DLD1 (cell line): Measurements from ENCODE around the gene FAM98B.

Source experiments
- in situ Hi-C: cut with HindIII; loops from 2 replicates; pipeline ENCODE4 v1.10.0; 2017; ENCODE audit warnings: low sequenced_read_pairs

The FAM98B gene

DNA sequence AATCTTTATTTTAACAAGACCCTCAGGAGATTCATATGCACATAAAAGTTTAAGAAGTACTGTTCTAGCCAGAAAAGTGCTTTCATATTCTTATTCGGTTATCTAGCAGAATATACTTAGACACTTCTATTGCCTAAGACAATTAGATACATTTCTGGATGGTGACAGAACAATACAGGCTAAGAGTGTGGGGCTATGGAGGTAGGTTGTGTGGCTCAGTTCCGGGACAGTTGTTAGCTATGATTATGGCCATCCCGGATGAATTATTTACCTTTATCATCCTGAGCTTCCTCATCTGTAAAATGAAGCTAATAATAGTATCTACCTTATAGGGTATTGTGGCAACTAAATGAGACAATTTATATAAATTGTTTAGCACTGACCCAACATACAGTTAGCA, 6.6 kb downstream of the FAM98B start:
- in situ Hi-C loops, result no loop called here

DNA sequence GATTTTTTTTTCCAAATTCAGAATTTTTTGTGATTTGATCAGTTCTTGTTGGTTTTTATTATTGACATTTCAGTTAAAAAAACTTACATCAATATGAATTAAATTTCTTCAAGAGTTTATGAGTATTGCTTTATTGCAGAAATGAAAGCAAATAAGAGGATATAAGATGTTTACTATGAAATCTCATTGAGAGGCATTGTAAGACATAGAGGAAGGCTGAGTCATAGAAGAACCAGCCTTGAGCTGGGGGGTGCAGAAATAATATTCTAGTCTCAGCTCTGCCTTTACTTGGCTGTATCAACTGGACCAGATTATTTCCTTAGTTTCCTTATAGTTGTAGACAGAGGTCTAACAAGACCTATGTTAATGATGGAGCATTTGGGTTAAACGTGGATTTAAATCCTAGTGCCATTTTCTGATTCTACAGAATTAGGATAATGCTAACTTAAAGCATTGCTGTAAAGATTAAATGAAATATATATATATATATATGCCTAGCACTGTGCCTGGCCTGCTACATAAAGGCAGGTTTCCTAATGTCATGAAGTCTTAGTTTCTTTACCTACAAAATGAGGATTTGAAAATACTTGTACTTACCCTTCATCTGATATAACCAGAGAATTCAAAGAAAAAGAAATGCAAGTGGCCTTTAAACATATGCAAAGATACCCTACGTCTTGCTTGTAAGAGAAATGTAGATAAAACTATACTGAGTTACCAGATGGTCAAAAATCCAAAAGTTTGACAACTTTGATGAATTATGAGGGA, 7.3 kb downstream of the FAM98B start:
- in situ Hi-C loops, result no loop called here

DNA sequence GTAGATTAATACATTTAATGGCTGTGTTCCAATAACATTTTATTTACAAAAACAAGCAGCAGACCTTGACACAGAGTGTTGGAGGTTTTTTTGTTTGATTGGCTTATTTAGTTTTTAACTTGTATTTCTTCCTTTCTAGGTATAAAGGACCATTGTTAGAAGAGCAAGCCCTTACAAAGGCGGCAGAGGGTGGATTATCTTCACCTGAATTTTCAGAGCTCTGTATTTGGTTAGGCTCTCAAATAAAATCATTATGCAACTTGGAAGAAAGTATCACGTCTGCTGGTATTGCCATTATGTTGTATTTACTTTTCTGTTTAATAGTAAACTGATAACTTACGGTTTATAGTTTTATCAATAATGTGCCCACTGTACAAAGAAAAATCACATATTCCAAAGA, 10.0 kb downstream of the FAM98B start:
- in situ Hi-C loops, result no loop called here

DNA sequence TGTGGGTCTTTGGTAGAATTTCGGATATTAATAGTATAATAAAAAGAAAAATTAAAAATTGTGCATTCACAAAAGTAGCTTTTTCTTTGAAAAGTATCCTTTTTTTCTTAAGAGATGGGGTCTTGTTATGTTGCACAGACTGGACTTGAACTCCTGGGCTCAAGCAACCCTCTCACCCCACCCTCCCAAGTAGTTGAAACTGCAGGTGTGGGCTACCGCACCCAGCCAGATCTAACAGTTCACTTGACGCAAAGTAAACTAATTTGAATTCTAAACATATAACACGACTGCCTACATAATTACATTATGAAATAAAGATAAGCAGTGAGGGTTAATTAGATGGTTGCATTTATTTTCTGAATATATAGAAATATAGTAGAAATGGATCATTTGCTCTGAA, 10.7 kb downstream of the FAM98B start:
- in situ Hi-C loops, result no loop called here

DNA sequence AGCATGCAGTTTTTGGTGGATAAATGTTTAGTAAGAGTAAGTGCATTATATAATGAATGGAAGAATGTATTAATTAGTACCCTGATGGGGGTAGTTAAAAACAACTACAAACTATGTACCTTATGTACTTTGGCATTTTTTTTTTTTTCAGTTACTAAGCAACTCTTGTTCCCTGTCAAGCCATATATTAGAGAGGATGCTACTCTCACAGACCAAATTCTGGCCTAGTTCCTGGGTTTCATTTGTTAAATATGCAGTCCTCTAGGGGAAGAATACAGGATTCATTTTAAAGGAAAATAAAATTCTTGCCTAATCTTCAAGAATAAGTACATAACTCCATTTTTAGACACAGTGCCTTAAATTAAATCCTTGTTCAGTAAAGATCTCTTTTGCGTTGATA, 16.9 kb downstream of the FAM98B start:
- in situ Hi-C loops, result no loop called here

DNA sequence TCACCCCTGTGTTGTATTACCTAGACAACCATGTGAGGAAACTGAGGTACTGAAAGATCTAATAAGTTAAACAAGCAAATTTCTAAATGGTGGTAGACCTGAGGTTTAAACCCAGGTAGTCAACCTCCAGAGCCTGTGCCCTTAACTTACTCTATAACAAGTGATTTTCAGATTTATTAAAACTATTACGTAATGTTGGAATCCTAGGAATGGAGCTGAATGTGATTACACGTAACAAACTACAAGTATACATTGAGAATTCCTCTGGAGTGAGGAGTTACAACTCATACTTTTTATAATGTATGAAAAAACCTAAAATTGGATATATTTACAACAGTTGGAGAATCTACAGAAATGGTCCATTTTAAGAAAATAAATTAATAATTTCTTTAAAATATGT, 18.0 kb downstream of the FAM98B start:
- in situ Hi-C loops, result no loop called here

DNA sequence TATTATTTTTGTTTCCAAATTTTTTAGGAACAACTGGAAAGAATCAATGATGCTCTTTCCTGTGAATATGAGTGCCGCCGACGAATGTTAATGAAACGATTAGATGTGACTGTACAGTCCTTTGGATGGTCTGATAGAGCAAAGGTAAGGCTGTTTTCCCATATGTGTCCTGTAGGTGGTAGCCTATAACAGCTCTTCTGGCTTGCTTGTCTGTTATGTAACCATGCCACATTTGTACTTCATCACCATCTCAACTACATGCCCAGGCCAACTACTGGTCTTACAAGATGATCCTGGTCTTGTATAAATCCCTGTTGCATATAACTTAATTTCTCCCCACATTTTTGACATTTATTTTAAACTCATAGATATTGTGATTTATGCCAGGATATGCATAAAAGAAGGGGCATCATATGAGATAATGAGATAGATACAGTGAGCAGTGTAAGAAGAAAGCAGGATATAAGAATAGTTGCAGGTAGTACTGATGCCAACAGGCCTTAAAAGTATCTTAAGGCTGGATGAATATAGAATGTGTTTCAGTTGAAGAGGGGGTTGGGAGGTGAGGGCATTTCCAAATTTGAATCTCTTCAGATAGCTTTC, 20.3 kb downstream of the FAM98B start:
- in situ Hi-C loops, result no loop called here

DNA sequence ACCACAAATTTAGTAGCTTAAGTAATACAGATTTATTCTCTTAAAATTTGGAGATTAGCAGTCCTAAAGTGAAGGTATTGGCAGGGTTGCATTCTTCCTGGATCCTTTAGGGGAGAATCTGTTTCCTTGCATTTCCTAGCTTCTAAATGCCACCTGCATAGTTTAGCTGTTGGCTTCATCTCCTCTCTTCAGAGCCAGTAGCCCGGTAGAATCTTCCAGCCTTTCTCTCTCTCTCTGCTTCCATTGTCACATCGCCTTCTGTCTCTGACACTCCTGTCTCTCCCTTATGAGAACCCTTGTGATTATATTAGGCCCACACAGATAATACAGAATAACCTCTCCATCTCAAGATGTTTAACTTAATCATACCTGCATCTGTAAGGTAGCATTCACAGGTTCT, 21.4 kb downstream of the FAM98B start:
- in situ Hi-C loops, result no loop called here

DNA sequence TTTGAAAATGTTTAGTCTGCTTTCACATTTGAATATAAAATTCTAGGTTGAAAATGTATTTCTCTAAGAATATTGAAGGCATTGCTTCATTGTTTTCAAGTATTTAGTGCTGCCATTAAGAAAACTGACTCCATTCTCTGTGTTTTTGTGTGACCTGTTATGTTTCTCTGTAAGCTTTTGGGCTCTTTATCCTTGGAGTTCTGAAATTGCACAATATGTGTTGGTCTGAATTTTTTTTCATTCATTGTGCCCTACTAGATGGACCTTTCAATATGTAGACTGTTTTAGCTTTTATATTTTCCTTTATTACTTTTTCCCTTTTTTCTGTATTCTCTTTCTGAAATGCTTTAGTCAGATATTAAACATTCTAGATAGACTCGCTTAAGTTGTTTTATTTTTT, 22.2 kb downstream of the FAM98B start:
- in situ Hi-C loops, result no loop called here

DNA sequence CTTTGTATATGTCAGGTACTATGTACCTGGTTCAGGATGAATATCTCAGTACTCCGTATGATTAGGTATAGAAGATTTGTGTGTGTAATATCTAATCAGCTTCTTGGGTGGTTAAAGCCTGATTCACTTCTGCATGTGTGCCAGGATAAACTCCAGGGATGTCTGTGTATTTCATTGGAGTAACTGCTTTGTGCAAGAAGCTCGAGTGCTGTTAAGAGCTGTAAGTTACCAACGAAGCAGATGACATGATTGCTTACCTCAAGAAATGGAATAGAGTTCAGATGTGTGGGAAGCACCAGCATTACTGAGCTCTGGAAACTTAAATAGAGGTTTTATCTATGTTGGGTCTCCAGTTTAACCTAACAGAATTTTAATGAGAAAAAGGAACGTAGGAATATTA, 23.7 kb downstream of the FAM98B start:
- in situ Hi-C loops, result no loop called here

DNA sequence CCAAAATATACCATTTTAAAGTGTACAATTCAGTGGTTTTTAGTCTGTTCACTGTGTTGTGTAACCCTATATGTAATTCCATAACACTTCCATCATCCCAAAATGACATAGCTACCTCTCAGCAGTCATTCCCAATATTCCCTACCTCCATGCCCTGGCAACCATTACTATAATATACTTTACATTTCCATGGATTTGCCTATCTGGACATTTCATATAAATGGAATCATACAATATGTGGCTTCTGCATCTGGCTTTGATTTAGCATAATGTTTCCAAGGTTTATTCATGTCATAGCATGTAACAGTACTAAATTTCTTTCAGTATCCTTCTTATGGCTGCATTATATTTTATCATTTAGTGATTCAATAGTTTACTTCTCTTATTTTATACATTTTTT, 25.3 kb downstream of the FAM98B start:
- in situ Hi-C loops, result no loop called here

DNA sequence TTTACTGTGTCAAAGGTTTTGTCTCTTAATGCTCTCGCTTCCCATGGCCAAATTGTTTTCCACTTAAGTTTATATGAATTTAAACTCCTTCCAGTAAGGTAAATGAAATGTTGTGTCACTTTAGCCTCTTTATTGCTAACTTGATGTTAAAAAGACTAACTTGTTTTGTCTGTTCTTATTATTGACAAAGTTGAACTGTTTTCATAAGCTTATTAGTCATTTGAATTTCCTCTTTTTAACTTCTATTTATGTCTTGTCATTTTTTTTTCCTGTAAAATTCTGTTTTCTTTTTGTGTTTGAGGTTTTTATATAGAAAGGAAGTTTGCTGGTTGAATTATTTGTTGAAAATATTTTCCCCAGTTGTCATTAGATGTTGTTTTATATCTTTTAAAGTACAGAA, 25.8 kb downstream of the FAM98B start:
- in situ Hi-C loops, result no loop called here

DNA sequence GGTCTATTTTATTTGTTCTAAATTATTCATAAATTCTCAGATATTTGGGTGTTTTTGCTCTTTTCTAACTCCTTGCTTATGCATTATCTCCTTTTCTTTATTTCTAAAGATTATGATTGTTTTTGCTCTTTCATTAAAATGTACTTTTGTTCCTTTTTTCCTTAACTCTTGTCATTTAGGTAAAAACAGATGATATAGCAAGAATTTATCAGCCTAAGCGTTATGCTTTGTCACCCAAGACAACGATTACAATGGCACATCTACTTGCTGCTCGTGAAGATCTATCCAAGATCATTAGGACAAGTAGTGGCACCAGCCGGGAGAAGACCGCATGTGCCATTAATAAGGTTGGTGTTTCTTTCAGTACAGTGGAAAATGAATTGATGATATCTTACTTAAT, 27.2 kb downstream of the FAM98B start:
- in situ Hi-C loops, result no loop called here

DNA sequence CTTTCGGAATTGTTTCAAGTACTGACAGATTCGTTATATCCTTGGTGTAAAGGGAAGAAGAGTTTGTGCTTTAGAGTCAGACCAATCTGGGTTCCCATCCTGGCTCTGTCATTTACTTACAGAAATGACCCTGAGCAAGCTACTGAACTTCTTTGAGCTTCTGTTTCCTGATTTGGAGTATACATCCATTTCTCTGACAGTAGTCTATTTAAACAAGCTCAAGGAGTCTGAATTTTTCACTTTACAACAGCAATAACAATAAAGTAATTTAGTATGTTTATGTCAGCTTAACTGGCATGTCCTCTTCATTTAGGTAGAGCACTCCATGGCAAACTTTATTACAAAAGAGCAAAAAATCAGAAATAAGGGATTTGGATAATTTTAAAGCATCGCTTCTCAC, 27.8 kb downstream of the FAM98B start:
- in situ Hi-C loops, result no loop called here

DNA sequence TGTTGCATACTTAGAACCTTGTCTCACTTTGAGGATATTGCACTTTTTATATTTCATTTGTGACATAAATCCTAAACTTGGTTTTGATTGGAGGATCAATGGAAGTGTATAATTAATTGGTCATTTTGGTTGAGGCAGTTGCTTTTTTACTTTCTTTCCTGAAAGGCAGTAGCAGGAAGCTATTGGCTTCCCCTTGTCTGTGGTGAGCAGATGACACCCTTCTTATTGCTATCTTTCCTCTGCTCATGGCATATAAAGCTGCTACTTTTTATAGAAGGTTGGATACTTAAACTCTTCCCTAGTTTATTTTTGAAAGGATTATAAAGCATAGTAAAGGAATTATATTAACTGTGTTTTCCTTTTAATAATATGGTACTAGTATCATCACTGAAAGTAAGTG, 28.6 kb downstream of the FAM98B start:
- in situ Hi-C loops, result no loop called here

DNA sequence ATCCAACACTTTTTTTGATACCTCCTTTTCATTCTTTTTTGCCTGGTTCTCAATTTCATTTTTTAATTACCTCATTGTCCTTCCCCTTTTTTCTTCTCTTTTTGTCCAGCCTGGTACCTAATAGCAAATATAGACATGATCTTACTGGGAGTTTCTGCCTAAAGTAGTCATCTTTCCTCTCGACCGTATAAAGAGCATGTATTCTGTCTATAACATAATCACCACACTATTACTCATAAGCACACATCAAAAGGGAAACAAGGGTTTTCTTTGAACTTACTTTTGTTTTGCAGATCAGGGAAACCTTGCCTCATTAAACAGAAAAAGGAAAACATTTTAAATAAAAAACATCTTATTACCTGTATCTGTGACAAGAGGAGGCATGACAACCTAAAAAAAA, 33.0 kb downstream of the FAM98B start:
- in situ Hi-C loops, result no loop called here

DNA sequence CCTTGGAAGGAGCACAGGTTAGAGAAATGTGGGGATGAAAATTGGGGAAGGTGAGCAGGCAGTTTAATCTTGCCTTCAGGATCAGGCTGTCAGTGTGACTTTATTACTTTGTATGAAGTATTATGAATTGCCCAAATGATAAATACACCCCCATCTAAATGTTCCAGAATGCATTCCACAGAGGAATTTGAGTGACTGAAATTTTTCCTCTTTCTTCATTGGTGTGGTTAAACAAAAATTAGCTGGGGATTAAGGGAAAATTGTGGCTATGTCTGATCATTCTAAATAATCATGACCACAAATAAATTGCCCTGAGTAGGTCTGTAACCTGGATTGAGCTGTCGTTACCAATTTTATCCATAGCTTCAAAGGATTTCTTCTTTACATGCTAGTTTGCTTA, 33.5 kb downstream of the FAM98B start:
- in situ Hi-C loops, result no loop called here

DNA sequence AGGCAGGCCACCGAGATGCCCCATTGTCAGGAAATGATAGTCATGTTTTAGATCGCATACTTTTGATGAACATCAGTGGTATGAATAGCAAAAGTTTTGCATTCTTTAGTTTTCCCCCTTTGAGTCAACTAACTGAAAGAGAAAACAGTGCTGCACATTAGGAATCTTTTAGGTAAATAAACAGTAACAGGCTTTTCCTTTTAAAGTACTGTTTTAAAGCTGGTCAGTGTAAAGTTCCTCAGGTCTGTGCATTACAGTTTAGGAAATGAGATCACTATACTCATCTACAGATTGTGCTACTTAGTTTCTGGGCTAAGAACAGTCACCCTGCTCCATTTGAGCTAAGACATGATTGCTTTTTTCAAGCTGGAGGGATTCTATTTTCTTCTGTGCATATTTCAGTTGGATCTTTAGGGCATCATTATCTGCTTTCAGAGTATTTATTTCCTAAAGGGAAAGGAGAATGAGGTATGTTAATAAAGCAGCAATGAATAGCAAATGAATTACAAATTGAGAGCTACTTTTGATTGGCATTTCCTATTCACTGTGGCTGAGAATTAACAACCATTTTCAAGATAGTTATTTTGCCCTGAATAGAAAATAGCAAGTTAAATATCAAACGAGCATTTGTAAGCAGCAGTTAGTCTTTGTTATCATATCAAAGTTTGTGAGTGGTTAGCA, 36.5 kb downstream of the FAM98B start:
- in situ Hi-C loops, result no loop called here

DNA sequence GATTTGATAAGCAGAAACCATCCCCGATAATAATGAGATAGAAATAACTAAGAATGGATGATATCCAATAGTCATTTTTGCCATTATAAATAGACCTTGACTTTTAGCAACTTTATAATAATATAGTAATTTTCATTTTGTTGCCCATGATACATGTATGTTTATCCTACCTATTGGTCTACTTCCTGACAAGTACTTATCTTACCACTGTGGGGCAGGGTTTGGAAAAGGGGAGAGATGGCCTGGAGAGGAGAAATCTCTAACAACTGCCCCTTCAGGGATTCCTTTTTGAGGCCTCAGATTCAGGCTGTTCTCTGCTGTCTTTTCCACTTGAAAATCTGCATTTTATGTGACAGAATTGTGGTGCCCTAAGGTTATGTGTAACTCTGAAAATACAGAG, 42.2 kb downstream of the FAM98B start:
- in situ Hi-C loops, result no loop called here

DNA sequence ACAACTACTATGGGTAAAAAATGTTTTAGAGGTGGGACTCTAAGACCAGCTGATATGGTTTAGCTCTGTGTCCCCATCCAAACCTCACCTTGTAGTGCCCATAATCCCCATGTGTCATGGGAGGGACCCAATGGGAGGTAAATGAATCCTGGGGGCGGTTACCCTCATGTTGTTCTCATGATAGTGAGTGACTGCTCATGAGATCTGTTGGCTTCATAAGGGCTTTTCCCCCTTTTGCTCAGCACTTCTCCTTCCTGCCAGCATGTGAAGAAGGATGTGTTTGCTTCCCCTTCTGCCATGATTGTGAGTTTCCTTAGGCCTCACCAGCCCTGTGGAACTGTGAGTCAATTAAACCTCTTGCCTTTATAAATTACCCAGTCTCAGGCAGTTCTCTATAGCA, 45.7 kb downstream of the FAM98B start:
- in situ Hi-C loops, result no loop called here

DNA sequence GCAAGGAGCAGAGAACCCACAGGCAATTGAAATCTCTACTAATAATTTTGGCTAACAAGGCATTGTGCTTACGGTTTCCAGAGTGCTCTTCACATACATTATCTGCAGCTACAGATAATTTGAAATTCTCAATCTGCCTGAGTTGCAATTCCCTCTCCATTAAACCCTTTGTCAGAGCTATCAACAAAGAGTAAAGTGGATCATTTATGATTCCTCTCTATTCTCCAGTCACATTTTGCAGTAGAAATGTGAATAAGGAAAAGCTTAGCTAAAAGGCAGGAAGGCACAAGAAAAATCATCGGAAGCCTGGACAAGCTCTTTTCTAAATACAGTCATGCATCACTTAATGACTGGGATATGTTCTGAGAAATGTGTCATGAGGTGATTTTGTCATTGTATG, 49.6 kb downstream of the FAM98B start:
- in situ Hi-C loops, result no loop called here

DNA sequence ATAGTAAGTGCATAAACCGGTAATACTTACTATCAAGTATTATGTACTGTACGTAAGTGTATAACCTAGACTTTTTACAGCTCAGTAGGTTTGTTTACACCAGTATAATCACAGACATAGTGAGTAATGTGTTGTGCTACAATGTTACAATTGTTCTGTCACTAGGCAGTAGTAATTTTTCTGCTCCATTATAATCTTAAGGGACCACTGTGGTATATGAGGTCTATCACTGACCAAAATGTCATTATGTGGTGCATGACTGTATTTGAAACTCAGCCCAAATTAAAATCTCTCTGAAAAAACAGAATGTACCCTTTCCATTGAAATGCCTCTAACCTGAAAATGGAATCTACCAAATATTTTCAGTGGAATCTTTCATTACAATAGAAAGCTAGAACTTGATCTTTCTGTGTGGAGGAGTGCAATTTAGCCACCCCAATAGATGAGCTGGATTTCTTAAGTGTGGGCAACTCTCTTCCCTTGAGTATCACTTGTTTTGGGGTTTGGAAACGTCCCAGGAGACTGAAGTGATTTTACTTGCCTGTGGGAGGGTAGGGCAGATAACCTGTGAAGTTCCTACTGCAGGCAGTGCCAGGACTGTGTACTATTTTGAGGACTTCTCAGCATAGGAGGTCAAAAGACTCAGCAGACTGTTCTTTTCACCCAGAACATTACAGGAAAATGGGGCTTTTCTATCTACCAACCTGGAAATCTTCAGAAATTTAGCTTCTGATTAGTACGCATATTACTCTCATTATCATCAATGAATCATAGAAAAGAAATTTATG, 50.9 kb downstream of the FAM98B start:
- in situ Hi-C loops, result no loop called here
